Neural progenitor cell (in vitro differentiated cells): ENCODE results near the gene MAP4K3.

Experiments used
- EZH2phosphoT487 ChIP-seq: fragments of 200-600 bp; sonication (generic); IDR thresholded peaks from 2 replicates; pipeline ENCODE4 v1.6.1; 2017; ENCODE audit warnings: antibody characterized with exemption
- TF ChIP-seq, protein P1 (sequence below): fragments of 200-600 bp; sonication (generic); IDR thresholded peaks from 2 replicates; pipeline ENCODE4 v1.5.1; 2017; ENCODE audit warnings: antibody characterized with exemption, mild to moderate bottlenecking

DNA sequence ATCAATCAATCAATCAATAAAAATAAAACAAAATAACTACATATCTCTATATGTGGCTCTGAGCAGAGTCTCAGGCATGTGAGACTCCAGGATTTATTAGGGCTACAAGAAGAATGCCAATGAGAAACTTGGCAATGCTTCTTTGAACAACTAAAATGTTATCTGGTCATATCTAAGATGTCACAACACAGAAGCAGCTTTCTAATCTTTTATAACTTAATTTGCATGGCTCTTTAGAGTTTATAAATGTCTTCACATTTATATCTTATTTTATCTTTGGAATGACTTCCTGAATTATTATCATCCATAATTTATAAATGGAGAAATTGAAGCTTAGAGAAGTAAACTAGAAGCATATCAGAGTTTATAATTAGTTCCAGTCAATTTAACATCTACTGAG is 14.9 kb upstream of the MAP4K3 start:
- TF ChIP-seq, protein P1, sequence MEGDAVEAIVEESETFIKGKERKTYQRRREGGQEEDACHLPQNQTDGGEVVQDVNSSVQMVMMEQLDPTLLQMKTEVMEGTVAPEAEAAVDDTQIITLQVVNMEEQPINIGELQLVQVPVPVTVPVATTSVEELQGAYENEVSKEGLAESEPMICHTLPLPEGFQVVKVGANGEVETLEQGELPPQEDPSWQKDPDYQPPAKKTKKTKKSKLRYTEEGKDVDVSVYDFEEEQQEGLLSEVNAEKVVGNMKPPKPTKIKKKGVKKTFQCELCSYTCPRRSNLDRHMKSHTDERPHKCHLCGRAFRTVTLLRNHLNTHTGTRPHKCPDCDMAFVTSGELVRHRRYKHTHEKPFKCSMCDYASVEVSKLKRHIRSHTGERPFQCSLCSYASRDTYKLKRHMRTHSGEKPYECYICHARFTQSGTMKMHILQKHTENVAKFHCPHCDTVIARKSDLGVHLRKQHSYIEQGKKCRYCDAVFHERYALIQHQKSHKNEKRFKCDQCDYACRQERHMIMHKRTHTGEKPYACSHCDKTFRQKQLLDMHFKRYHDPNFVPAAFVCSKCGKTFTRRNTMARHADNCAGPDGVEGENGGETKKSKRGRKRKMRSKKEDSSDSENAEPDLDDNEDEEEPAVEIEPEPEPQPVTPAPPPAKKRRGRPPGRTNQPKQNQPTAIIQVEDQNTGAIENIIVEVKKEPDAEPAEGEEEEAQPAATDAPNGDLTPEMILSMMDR, result no peak
- TF ChIP-seq EZH2phosphoT487, result no peak
